Spleen (tissue), 7 donors: ENCODE data around the gene ZNF646.
A peak's percentile ranks its signal among the peaks of the same experiment; 100 is the strongest.

Experiments
- CTCF ChIP-seq, 11 experiments: fragments of 200-600 bp in 7 of 11; fragments of 450-650 bp in 4 of 11; sonication (generic) in 4 of 11; IDR thresholded peaks in 8 of 11; conservative IDR thresholded peaks in 3 of 11; 1 replicate in 7 of 11; 2 replicates in 4 of 11; pipeline versions ENCODE4 v1.4.0 to v1.8.0; 2016 to 2021; ENCODE audit warnings: antibody characterized with exemption in 11 of 11, inconsistent platforms in 4 of 11, mild to moderate bottlenecking in 1 of 11
- POLR2A ChIP-seq, 3 donors: fragments of 450-650 bp; IDR thresholded peaks; one replicate each; pipeline ENCODE4 v1.5.1; 2017; ENCODE audit warnings: antibody characterized with exemption in 3 of 3, mild to moderate bottlenecking in 1 of 3
- POLR2AphosphoS5 ChIP-seq, 3 donors: sonication (generic); formaldehyde crosslinking; IDR thresholded peaks; one replicate each; pipeline ENCODE4 v1.5.1; 2017; ENCODE audit warnings: antibody characterized with exemption in 3 of 3
- donor health status: DM: no; HTN: no; CAD: no; lungs with moderate emphysema.
- donor health status: DM: no; HTN: no; CAD: no.
- donor health status: DM: no; HTN: no; CAD: no.

- TF ChIP-seq POLR2A (IDR thresholded peaks at IDR 0.05) (peak in 2 of 3 donors; percentile 31 to 53), CTCF (IDR thresholded peaks at IDR 0.05 in 8 of 11, conservative IDR thresholded peaks at IDR 0.05 in 3 of 11) (peak in 3 of 11 experiments; percentile 7 to 39 (median 11)), POLR2AphosphoS5 (IDR thresholded peaks at IDR 0.05) (peak; percentile 93 to 96 (median 93))
Observed at GRCh38 chr16:31073970-31074813, at the start of gene ZNF646, which contains the start of gene ZNF668.
